Right lobe of liver (tissue), 4 donors: ENCODE data around the gene RALGPS1.

Experiments used
- POLR2A ChIP-seq: fragments of 450-650 bp; IDR thresholded peaks from one replicate; pipeline ENCODE4 v1.6.1; 2017; ENCODE audit warnings: antibody characterized with exemption, mild to moderate bottlenecking
- TF ChIP-seq, protein P1 (sequence below), 4 donors: fragments of 200-600 bp in 3 of 4; fragments of 450-650 bp in 1 of 4; IDR thresholded peaks; one replicate each; pipeline versions ENCODE4 v1.5.1 to v1.8.0; 2016 to 2022; ENCODE audit warnings: antibody characterized with exemption in 4 of 4, mild to moderate bottlenecking in 2 of 4
- donor health status: DM: no; HTN: no; CAD: no.
- donor health status: DM: no; HTN: no; CAD: no.
- donor health status: DM: no; HTN: yes; CAD: no.

DNA sequence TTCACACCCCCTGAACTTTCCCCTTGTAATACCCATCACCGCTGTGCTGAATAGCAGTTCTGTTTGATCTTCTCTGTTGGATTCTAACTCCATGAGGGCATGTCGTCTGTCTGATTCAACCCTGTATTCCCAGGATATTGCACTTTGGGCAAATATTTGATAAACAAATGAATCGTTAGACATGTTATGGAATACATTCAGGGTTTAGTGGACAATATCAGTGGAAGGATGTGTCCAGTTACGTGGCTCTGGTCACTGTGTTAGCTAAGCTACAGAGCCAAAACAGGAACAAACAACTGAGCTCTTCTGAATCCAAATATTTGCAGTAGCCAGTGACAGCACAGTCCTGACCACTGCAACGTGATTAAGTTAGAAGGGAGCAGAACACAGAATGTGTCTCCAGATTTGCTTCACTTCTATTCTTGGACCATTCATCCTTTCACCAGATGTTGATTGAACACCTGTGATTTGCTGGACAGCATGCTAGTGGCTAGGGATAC, 194.7 kb downstream of the RALGPS1 start:
- no peak for TF ChIP-seq POLR2A
- TF ChIP-seq, protein P1, sequence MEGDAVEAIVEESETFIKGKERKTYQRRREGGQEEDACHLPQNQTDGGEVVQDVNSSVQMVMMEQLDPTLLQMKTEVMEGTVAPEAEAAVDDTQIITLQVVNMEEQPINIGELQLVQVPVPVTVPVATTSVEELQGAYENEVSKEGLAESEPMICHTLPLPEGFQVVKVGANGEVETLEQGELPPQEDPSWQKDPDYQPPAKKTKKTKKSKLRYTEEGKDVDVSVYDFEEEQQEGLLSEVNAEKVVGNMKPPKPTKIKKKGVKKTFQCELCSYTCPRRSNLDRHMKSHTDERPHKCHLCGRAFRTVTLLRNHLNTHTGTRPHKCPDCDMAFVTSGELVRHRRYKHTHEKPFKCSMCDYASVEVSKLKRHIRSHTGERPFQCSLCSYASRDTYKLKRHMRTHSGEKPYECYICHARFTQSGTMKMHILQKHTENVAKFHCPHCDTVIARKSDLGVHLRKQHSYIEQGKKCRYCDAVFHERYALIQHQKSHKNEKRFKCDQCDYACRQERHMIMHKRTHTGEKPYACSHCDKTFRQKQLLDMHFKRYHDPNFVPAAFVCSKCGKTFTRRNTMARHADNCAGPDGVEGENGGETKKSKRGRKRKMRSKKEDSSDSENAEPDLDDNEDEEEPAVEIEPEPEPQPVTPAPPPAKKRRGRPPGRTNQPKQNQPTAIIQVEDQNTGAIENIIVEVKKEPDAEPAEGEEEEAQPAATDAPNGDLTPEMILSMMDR (IDR thresholded peaks at IDR 0.05) = no peak
